ELR (cell line): ENCODE results near the gene VN1R5.

Source experiments
- DNase-seq: peaks from one replicate; pipeline ENCODE4 v3.0.0-alpha.2; 2015; ENCODE audit warnings: low read depth

VN1R5 gene

DNA sequence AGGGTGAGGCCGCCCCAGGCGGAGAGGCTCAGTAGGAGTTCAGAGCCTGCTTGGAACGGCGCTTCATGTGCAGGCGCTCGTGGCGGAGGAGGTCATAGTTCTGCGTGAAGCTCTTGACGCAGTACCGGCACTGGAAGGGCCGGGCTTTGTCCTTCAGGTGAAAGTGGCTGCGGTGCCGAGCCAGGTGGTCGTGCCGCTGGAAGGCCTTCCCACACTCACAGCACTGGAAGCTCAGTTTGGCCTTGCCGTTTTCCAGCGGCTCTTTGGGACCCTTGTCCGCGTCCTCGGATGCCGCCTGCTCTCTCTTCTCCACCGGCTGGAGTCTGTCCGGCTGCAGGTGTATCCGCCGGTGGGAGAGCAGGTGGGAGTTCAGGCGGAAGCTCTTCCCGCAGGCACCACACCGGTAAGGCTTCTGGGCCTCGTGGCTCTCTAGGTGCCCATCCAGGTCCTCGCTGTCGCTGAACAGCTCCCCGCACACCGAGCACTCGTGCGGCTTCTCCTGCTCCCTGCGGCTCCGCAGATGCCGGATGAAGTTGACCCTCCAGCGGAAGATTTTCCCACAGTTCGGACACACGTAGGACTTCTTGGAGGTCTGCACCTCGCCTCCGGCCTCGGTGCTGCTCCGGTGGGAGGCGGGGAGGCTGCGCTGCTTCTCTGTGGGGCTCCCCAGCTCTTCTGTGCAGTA, 44.8 kb downstream of the VN1R5 start:
- DNase-seq = no peak

DNA sequence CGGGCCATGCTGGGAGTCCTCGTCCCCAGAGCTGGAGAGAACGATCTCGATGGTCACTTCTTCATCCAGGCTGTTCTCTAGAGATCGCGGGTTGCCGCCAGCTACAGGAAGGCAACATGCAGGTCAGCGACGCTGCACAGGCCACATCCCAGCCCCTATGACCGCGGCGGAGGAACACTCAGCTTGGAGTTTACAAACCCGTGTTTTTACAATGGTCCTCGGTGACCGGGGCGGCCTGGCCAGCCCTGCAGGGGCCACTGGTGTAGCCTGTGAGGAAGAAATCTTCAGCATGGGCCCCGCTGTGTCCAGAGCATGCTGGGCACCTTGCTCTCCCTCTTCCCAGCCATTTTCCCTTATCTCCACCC, 45.3 kb downstream of the VN1R5 start:
- no peak for DNase-seq

DNA sequence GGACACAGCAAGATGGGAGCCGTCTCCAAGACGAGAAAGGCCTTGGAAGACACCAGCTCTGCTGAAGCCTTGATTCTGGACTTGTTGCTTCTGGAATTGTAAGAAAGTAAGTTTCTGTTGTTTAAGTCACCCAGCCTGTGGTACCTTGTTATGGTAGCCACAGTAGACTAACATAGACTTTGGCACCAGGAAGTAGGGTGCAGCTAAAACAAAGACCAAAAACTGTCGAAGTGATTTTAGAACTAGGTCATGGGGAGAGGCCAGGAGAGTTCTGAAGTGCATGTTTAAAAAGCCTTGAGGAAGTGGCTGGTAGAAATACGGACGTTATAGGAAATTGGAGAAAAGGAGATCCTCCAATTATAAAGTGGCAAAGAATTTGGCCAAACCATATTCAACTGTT, 47.3 kb downstream of the VN1R5 start:
- no peak for DNase-seq

DNA sequence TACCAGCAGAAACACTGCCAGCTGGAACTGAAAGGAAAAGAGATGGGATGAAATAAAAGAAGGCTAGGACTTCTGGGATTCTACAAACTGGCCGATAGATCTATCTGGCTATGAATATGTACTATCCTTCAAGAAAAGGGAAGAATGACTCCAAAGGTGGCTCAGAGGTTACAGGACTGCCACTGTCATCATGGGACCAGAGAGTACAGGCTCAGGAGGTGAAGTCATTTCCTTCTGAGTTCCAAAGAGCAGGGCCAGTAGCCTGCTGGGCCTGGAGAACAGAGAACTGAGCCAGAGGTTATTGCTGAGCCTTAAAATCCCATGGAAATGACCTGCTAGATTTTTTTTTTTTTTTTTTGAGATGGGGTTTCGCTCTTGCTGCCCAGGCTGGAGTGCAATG, 48.2 kb downstream of the VN1R5 start:
- DNase-seq = no peak
